Cerebellar nuclear complex (tissue), 1 donor: ENCODE data around the gene PCBD1.

Experiments used
- DNase-seq, 2 experiments: peaks; one replicate each; lab custom pipeline; 2025; lab: John Stamatoyannopoulos, UW

Gene PCBD1

GRCh38 chr10:70833601-70834000 is 54.8 kb downstream of the PCBD1 start:
- DNase-seq, result no peak
